CD4-positive, alpha-beta T cell treated with Interleukin-12 subunit alpha and Interleukin-12 subunit beta, for 1 hour (primary cell): ENCODE data around the gene ALAS1.

Experiments
- DNase-seq: peaks from one replicate; pipeline ENCODE4 v3.0.0-alpha.2; 2020

The ALAS1 gene

DNA sequence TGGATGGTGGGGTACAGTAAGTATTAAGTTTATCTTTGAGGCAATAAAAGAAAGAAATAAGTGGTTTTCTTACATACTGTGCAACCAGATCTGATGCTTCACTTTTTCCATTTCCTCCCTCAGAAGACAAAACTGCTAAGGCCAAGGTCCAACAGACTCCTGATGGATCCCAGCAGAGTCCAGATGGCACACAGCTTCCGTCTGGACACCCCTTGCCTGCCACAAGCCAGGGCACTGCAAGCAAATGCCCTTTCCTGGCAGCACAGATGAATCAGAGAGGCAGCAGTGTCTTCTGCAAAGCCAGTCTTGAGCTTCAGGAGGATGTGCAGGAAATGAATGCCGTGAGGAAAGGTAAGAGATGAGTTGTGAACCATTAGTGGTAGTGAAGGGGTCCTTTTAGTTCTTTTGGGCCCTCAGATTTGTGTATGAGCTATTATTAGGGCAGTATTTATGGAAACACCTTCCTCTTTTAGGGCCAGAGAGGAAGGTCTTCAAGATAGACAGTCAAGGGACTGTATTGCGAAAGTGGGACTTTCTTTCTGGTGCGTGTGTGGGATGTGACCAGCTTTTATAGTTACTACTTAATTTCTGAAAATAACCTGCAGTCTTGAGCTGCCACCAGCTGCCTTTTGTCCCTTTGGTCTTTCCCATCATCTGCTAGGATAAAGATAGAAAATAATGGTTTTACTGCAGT, 4.6 kb downstream of the ALAS1 start:
- no peak for DNase-seq

DNA sequence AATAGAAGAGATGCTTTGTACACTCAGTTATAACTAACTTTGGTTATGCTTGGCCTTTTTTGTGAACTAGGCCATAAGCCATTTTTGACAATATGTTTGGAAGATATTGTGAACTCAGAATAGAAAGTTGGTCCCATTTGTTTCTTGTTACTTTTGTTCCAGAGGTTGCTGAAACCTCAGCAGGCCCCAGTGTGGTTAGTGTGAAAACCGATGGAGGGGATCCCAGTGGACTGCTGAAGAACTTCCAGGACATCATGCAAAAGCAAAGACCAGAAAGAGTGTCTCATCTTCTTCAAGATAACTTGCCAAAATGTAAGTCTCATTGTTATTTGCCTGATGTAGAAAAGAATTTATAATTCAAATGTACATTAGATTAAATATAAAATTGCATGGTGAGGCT, 5.7 kb downstream of the ALAS1 start:
- no peak for DNase-seq

DNA sequence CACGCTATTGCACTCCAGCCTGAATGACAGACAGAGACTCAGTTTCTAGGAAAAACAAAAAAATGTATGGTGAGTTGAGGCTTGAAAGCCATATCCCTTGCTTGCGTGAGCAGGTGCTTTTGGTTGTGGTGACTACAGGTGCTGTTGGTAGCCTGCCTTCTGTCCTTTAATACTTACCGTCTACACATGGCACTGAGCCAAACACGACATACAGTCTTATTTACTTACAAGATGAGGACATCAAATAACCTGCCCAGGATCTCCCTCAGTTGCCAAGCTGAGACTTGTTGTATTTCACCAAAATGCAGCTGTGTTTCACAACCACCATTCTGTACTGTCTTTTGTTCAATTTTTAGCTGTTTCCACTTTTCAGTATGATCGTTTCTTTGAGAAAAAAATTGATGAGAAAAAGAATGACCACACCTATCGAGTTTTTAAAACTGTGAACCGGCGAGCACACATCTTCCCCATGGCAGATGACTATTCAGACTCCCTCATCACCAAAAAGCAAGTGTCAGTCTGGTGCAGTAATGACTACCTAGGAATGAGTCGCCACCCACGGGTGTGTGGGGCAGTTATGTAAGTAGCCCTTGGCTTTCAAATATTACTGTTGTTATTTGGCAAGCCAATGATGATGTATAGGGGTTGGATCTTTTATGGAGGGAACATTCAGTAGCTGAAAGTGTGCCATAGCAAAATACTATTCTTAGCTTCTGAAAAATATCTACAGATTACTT, 6.5 kb downstream of the ALAS1 start:
- no peak for DNase-seq

DNA sequence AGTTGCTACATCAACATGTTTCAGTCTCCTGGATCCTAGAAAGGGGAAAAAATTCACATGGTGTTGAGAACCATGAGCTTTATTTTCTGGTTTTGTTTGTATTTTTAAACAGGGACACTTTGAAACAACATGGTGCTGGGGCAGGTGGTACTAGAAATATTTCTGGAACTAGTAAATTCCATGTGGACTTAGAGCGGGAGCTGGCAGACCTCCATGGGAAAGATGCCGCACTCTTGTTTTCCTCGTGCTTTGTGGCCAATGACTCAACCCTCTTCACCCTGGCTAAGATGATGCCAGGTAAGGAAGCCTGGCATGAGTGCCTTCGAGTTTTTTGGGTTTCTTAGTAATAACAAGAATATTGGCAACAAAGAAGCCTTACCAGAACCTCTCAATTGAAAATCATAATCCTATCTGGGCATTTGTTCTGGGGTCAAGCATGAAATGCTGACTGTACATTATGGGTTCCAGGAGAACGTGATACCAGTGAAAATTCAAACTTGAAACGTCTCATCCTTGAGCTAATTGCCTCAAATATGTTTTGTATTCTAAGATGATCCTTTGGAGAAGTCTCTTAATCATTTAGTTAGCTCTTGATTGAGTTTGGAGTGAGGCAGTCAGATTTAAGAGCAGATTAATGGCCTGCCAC, 7.9 kb downstream of the ALAS1 start:
- DNase-seq, result no peak

DNA sequence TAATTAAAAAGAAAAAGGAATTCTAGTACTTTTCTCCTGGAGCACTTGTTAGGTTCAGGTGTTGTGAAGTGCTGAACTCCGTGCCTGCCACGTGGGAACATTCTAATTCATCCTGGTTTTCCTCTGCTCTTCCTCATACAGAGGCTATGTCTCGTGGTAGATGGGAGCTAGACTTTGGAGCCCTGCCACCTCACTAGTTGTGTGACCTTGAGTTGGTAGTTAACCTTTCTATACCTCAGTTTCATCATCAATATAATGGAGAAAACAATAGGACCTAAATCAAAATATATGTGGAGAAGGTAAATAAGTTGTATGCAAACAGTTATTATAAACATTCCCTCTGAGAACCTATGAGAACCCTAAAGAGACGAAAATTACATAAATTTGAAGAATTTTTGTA, 10.6 kb downstream of the ALAS1 start:
- no peak for DNase-seq

DNA sequence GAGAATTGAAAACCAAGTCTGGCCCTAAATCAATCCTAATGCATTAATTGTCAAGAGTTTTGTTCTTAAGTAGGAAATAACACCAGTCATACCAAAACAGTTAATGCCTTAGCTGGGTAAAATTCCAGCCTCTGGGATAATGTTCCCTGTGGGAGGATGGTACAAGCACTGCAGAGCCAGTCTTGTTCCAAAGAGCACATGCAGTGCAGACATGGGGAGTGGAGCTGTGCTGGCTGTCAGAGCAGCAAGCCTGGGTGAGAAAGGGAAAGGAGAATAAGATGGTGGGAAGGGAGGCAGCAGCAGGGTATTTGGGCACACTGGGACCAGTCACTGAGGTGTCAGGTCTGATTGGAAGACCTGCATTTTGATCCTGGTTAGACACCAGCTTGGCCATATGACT, 12.1 kb downstream of the ALAS1 start:
- DNase-seq, result no peak

DNA sequence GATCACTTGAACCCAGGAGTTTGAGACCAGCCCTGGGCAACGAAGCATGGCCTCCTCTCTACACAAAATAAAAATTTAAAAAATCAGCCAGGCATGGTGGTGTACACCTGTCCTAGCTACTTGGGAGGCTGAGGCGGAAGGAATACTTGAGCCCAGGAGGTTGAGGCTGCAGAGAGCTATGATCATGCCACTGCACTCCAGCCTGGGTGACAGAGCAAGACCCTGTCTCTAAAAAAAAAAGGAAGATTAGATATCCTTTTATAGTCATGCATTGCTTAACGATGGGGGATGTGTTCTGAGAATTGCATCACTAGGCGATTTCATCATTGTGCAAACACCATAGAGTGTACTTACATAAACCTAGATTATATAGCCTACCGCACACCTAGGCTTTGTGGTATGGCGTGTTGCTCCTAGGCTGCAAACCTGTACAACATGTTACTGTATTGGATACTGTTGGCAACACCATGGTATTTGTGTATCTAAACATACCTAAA, 12.6 kb downstream of the ALAS1 start:
- DNase-seq, result no peak

DNA sequence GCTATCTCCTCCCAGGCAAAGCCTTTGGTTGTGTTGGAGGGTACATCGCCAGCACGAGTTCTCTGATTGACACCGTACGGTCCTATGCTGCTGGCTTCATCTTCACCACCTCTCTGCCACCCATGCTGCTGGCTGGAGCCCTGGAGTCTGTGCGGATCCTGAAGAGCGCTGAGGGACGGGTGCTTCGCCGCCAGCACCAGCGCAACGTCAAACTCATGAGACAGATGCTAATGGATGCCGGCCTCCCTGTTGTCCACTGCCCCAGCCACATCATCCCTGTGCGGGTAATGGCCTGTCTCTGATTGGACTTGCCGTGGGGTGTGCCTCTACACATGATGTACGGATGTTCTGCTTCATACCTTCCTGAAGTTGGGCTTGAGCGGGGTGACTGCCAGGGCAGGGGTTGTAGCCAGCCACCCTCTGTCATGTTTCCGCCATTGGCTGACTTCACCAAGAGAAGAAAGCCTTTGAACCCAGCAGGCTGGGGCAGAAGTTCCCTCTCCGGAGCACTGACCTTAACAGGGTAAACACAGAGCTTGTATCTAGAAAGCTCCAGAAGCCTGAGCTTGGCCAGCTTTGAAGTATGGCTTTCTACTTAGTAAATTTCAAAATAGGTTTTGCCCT, 13.4 kb downstream of the ALAS1 start:
- no peak for DNase-seq

DNA sequence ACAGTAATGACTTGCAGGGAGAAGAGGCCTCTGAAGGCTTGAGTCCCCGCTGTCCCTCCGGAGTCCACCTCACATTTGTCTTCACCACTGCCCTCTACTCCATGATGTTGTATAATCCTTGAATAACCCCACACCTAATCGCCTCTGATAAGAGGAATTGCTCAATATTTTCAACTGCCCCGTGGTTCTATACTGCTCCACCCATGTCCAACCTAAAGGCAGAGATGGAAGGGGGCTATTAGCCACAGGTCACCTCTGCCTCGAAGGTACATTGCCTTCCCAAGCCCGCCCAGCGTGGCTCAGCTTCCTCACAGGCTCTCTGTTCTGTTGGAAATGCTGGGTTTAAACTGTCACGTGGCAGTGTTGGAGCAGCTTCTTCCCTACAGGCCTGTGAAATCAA, 15.0 kb downstream of the ALAS1 start:
- no peak for DNase-seq

DNA sequence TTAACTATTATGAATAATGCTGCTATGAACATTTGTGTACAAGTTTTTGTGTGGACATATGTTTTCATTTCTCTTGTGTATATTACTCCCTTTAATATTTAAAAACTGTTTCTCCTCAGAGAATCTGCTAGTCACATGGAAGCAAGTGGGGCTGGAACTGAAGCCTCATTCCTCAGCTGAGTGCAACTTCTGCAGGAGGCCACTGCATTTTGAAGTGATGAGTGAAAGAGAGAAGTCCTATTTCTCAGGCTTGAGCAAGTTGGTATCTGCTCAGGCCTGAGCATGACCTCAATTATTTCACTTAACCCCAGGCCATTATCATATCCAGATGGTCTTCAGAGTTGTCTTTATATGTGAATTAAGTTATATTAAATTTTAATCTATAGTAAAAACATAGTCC, 15.9 kb downstream of the ALAS1 start:
- no peak for DNase-seq

DNA sequence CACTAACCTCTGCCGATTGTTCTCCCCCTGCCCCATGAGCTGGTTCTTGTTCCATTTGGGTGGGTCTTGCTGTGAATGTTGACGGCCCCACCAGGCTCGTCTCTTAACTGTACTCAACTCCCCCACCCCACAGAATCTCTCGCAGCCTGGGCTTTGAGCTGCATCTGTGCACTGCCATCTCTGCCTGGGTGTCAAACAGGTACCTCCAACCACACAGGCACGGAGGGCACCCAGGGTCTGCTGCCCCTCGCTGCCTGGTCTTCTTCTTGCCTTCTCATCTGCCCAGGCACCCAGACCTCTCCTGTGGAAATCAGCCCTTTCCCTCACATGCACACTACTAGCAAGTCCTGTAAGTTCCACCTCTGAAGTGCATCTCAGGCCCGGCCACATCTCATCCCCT, 17.4 kb downstream of the ALAS1 start:
- DNase-seq, result no peak

DNA sequence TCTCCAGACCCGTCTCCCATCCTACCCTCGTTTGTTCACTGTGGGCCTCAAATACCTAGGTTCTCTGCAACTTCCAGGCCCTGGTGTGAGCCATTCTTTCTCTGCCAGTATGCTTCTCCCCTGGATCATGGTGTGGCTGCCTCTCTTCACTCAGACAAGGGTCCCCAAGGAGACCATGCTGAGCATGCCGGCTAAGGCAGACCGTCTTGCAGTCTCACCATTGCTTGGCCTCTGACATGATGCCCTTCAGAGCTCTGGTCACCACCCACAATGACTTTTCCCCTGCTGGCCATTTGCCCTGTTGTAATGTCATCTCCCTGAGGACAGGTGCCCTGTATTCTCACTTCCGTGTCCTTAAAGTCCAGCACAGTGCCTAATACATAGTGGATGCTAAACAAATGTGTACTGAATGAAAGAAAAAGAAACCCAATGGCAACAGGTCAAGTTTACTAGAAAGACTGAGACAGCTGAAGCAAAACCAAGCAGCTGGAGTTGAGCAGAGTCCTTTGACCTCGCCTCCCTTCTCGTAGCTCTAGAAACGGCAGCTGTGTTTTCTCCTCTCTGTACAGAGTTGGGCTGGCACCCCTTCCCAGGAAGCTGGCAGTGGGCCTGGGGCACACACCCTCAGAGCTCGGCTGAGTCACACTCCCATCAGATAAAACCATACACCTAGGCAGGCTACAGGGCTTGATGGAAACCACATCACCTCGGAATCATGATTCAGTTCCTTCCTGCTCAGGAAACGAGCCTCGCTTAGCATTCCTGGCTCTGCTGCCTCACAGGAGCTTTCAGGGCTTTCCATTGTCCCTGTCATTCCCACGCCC, 18.8 kb downstream of the ALAS1 start:
- peak; percentile 64 for DNase-seq

DNA sequence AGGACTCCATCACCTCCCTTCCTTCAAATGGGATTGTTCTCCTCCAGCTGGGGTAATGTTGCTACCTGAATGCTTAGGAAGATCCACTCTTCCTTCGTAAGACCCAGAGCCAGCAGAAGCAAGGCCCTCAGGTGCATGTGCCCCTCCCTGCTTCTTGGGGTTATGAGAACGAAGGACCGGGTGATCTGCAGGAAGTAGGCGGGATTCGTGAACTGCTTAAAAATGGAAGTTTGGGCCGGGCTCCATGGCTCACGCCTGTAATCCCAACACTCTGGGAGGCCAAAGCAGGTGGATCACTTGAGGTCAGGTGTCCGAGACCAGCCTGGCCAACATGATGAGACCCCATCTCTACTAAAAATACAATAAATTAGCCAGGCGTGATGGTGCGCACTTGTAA, 19.4 kb downstream of the ALAS1 start:
- DNase-seq, result peak; percentile 20

DNA sequence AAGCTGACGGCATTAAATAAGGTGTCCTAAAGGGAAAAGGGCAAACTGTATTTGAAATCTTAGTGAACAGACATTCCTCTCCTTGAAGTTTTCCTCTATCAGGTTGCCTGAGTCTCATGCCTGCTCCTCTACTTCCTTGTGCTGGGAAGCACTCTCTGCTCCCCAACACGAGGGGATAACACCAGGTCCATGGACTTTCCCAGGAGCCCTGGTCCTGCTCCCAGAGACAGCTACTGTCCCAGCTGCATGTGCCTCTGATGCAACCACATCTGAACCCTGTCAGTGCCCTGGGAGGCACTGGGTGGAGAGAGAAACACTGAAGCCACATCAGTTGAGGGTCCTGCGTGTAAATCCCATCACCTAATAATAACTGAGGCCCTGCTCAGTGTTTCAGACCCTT, 20.1 kb downstream of the ALAS1 start:
- DNase-seq, result no peak

DNA sequence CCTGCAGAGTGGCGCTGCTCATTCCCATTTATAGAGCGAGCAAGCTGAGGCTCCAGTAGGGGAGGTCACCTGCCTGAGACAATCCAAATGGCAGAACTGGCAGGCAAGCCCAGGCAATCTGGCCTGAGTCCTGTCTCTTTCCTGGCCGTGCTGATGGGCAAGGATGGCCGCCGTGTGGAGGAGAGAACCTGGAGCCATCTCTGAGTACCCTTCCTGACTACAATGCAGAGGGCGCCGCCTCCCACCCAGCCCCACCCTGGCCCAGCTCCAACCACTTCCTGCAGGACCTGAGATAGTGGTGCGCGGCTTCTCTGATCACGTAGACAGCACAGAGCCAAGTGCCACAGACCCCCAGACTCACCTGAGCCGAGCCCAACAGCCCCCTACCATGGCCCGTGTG, 20.5 kb downstream of the ALAS1 start:
- DNase-seq, result peak; percentile 40

DNA sequence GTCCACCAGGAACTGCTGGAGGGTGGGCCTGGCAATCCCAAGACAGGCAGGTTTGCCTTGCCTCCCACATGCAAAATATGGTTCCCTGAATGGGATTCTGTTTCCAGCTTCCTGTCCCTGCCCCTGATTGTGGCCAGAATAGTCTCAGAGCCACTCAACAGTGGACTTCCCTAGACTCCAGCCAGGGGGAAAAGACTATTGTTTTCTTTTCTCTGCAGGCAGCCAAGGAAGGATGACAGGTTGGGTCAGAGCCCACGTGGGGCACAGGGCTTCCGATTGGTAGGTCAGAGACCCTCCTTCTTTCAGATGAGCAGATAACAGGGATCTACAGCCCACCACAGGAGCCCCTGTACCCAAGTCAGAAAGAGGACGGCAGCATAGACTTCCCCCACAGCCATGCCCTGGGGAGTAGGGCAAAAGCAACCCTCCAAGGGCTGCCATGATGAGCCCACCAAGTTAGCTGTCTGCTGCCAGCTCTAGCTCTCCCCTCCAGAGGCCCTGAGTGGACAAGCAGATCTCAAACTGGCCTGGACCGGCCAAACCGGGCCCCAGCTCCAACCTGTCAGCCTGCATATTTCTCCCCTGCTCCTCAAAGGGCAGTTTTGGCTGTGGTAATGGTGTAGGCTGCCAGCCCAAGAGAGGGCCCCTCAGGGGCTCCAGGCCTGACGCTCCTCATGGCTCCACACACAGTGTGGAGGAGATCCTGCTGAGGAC, 21.1 kb downstream of the ALAS1 start:
- no peak for DNase-seq

DNA sequence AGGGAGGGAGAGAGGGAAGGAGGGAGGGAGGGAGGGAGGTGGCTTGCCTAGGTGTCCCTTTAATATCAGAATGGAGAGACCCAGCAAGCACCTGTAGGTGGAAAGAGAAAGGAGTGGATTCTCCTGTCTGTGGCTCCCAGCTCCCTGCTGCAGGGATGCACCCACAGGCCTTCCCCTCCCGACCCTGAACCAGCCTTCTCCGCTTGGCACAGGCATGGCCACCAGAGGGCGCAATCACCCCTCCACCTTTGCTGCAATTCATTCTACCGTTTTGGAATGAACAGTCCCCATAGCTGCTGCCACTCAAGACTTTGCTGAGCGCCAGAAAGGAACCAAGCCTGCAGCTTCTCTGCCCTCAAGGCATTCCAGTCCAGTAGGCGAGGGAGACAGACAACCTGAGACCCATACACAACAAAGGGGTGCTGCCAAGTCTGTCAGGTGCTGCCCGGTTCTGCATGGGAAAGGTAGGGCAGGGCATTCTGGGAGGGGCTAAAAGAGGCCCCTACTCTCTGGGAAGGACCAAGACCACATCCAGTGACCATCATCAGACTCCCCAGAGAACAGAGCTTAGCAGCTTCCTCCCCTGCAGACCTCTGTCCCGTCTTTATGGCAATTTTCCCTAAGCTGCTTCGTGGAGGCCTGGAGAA, 22.5 kb downstream of the ALAS1 start:
- DNase-seq, result peak; percentile 87

DNA sequence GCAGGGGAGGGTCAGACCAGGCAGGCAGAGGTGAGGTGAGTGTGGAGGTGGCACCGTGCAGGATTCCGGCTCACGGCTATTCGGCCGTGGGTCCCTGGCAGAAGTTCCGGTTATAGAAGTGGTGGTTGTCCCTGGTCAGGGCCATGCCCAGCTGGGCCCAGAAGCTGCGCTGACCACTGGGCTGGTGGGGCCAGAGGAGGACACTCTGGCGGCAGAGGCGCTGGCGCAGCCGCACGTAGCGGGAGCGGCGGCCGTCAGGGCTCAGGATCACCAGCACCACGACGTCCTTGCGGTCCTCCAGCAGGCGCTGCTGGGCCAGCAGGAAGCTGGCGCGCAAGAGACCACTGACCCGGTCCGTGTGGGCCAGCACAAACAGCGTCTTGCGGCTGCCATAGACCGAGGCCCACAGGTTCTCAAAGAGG, 23.2 kb downstream of the ALAS1 start:
- no peak for DNase-seq

DNA sequence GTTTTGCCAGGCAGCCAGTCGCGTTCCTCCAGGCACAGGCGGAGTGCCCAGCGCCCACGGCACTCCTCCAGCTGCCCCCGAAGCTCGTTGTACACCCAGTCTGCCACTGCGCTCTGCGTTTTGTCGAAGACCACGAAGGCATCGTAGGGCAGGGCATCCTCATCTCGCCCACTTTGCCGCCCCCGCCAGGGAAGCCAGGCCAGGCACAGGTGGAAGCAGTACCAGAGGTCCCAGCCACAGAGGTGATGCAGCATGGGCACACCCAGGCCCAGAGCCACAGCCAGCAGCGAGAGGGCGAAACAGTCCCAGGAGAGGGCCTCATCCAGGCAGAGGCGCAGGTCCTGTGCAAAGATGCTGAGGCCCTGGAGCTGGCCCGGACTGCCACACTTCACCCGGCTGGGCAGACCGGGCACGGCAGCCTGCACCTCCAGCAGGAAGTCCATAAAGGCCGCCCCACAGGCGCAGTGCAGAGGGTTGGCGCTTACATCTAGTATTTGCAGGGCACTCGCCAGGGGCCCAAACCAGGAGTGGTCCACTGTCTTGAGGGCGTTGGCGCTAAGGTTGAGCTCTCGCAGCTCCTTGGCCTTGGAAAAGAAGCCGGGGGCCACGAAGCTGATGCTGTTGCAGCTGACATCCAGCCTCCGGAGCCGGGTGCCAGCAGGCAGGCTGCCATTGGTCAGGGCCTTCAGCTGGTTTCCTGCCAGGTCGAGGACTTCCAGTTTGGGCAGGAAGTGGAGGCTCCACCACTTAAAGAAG, 23.8 kb downstream of the ALAS1 start:
- peak; percentile 70 for DNase-seq

DNA sequence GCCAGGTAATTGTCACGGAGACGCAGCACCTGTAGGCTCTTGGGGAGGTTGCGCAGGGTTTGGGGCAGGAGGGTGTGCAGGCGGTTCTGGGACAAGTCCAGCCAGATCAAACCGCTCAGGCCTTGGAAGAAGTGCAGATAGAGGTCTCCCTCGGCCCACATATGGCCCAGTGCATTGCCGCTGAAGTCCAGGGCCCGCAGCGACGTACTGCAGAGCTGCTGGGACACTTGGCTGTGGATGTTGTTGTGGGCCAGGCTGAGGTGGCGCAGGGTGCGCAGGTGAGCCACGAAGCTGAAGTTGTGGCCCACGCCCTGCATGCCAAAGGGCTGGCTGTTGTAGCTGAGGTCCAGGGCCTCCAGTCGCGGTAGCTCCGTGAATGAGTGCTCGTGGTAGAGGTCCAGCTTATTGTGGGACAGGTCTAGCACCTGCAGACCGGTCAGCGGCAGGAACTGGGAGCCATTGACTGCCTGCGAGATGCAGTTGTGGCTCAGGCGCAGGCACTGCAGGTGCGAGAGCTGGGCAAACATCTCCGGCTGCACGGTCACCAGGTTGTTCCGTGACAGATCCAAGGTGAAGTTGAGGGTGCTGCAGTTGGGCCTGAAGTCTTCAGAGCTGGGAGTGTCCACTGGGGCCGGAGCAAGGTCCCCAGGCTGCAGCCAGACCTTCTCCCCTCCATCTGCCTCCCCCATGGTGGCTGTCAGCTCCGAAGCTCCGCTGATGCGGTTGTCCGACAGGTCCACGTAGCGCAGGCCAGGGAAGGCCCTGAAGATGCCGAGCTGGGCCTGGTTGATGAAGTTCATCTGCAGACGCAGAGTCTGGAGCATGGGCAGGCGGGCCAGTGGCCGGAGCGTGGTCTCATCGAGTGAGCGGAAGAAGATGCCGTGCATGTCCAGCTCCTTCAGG, 24.6 kb downstream of the ALAS1 start:
- no peak for DNase-seq
